OCI-LY7 (cell line): ENCODE measurements around the gene IGFBP1.

Experiments
- EZH2phosphoT487 ChIP-seq: fragments of 200-600 bp; sonication (generic); IDR thresholded peaks from 2 replicates; pipeline ENCODE4 v1.6.1; 2018; ENCODE audit warnings: low read depth, borderline replicate concordance, mild to moderate bottlenecking, mixed run types, antibody characterized with exemption, low read length, moderate library complexity, mixed read lengths
- TF ChIP-seq, protein P1 (sequence below): fragments of 200-600 bp; sonication (generic); conservative IDR thresholded peaks from 2 replicates; pipeline ENCODE4 v1.5.1; 2014; ENCODE audit warnings: mild to moderate bottlenecking, antibody characterized with exemption, low read length, moderate library complexity, mixed read lengths

DNA sequence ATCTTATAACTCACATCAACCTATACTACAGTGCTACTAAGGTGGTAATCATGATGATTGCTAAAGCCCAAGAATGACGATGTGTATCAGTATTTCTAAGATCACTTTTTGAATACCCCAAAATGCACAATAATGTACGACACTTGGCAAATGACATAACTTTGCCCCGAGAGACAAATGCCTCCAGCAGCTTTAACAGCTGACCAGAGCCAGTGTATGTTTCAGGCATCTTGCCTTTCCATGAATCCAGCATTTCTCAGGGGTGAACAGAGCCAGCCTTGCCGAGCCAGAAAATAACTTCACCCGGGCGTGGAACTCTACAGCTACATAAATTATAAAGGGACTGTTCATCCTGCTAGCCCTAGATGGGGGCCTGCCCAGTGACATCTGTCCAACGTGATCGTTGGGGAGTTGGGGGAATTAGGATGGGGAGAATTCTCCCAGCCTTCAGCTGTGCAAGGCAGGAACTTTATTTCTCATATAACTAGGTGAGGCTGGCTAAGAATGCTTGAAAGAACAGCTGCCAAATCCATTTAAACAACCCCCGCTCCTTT, 31.0 kb downstream of the IGFBP1 start:
- TF ChIP-seq, protein P1, sequence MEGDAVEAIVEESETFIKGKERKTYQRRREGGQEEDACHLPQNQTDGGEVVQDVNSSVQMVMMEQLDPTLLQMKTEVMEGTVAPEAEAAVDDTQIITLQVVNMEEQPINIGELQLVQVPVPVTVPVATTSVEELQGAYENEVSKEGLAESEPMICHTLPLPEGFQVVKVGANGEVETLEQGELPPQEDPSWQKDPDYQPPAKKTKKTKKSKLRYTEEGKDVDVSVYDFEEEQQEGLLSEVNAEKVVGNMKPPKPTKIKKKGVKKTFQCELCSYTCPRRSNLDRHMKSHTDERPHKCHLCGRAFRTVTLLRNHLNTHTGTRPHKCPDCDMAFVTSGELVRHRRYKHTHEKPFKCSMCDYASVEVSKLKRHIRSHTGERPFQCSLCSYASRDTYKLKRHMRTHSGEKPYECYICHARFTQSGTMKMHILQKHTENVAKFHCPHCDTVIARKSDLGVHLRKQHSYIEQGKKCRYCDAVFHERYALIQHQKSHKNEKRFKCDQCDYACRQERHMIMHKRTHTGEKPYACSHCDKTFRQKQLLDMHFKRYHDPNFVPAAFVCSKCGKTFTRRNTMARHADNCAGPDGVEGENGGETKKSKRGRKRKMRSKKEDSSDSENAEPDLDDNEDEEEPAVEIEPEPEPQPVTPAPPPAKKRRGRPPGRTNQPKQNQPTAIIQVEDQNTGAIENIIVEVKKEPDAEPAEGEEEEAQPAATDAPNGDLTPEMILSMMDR = no peak
- TF ChIP-seq EZH2phosphoT487 = no peak
